ENCODE results near the gene TOPORS.
A peak's percentile ranks its signal among the peaks of the same experiment; 100 is the strongest.
"Not testable (repeated sequence)": the region's sequence is repeated elsewhere in the genome, so short reads cannot be mapped to it uniquely, and the experiment has no call there.

The TOPORS gene

DNA sequence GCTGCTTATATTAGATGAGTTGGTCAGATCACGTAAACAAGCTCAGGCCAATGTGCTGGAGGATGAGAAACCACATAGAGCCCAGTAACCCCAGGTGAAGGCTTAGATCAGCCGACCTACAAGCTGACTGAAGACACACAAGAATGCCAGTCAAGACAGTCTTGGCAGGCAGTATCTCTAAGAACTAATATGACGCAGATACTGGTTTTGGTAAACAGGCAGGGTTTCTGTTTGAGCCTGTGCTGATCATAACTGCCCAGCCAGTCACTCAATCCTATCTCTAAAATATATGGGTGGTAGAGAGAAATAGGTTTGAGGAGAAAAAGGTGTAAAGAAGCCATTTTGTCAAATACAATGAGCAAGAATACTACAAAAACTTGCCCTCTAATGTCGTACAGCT lies 18.6 kb downstream of the TOPORS start:
- Histone ChIP-seq H3K9me3 (ENCODE audit: control insufficient read depth, insufficient read depth, low read length) (no peaks in the 10 kb centered on the region), H3K36me3 (ENCODE audit: control insufficient read depth, insufficient read depth, low read length) (no peaks in the 10 kb centered on the region; the same call in 1 of the 2 replicates), H3K27ac (ENCODE audit: low read length) (no peak overlapping the region), H3K27me3 (ENCODE audit: control insufficient read depth, insufficient read depth, low read length) (no peaks in the 10 kb centered on the region), H3K4me3 (ENCODE audit: low read length) (no peak overlapping the region), H3K4me1 (ENCODE audit: control insufficient read depth, insufficient read depth, low read length) (no peaks in the 10 kb centered on the region)
- no peak for DNase-seq (ENCODE audit: low read depth, low spot score)
- WGBS (ENCODE audit: insufficient coverage, insufficient read length), result no CpG with 5 or more reads among the region's 4 CpGs

DNA sequence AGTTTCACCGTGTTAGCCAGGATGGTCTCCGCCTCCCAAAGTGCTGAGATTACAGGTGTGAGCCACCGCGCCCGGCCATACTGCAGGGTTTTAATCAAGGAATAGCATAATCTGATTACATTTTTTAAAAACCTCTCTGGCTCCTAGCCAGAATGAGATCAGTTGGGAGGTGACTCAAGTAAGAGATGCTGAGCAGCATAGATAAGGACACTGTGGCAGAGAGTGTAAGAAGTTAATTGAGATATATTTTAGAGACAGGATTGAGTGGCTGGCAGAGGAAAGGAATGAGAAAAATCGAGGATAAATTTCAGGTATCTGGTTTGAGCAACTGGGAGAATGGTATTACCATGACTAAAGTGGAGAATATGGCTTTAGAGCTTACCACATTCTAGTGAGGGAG lies 19.1 kb downstream of the TOPORS start:
- no peak for DNase-seq (ENCODE audit: low read depth, low spot score)
- H3K27ac ChIP-seq (ENCODE audit: low read length), result no peak overlapping the region
- no peaks in the 10 kb centered on the region for H3K4me1 ChIP-seq (ENCODE audit: control insufficient read depth, insufficient read depth, low read length)
- H3K9me3 ChIP-seq (ENCODE audit: control insufficient read depth, insufficient read depth, low read length), result no peaks in the 10 kb centered on the region
- H3K27me3 ChIP-seq (ENCODE audit: control insufficient read depth, insufficient read depth, low read length), result no peaks in the 10 kb centered on the region
- no peak overlapping the region for H3K4me3 ChIP-seq (ENCODE audit: low read length)
- H3K36me3 ChIP-seq (ENCODE audit: control insufficient read depth, insufficient read depth, low read length), result no peaks in the 10 kb centered on the region; the same call in 1 of the 2 replicates
- no CpG with 5 or more reads among the region's 6 CpGs for WGBS (ENCODE audit: insufficient coverage, insufficient read length)

DNA sequence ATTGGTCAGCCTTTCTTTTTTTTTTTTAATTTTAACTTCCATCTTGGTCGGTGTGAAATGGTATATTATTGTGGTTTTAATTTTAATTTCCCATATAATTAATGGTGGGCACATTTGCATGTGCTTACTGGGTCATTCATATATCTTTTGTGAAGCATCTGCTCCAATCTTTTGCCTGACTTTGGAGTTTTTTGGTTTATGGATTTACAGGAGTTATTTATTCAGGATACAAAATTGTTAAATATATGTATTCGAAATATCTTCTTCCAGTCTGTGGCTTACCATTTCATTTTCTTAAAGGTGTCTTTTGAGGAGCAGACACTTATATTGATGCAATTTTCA lies 25.7 kb downstream of the TOPORS start:
- no CpG with 5 or more reads among the region's 2 CpGs for WGBS (ENCODE audit: insufficient coverage, insufficient read length)
- DNase-seq (ENCODE audit: low read depth, low spot score), result no peak
- Histone ChIP-seq H3K36me3 (ENCODE audit: control insufficient read depth, insufficient read depth, low read length) (no peaks in the 10 kb centered on the region), H3K27ac (ENCODE audit: low read length) (no peak overlapping the region), H3K4me3 (ENCODE audit: low read length) (no peak overlapping the region; the same call in 1 of the 2 replicates), H3K9me3 (ENCODE audit: control insufficient read depth, insufficient read depth, low read length) (no peaks in the 10 kb centered on the region), H3K4me1 (ENCODE audit: control insufficient read depth, insufficient read depth, low read length) (no peaks in the 10 kb centered on the region), H3K27me3 (ENCODE audit: control insufficient read depth, insufficient read depth, low read length) (no peaks in the 10 kb centered on the region)

DNA sequence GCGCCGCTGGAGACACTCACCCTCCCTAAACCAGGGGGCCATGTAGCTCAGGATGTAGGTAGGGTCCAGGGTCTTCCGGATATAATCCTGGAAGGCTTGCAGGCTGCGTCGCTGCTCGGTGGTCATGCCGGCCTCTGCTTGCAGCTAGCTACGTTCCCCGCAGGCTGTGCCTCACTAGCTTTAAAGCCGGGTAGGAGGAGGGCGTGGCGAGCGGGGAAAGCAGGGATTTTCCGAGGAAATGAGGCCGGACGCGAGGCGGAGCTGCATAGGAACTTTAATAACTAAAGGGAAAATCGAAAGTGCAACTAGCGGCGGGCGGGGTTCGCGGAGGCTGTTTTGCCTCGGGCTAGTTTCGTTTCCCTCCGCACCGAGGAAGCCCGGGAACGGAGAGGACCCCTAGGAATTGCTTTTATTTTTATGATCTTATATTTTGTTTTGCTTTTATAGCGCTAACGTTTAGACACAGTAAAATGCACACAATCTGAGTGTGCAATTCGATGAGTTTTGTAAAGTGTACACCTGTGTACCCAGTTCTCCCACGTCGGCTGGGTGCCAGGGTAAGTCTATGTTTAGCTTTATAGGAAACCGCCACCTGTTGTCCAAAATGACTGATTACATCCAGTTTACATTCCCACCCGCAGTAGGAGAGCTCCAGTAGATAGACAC lies 26.2 kb downstream of the TOPORS start, which contains the start of gene RIGI:
Gene RIGI, minus strand, starts transcription at position 156 of the 666 bp plus-strand sequence. Its CDS starts 30 bp downstream, at position 126.
- H3K27ac ChIP-seq (ENCODE audit: low read length), result no peak within 1 kb of the TSS
- no CpG with 5 or more reads among the region's 37 CpGs for WGBS (ENCODE audit: insufficient coverage, insufficient read length)
- no peaks in the 10 kb centered on the region for H3K36me3 ChIP-seq (ENCODE audit: control insufficient read depth, insufficient read depth, low read length)
- no peaks in the 10 kb centered on the region for H3K27me3 ChIP-seq (ENCODE audit: control insufficient read depth, insufficient read depth, low read length)
- no peaks in the 10 kb centered on the region for H3K9me3 ChIP-seq (ENCODE audit: control insufficient read depth, insufficient read depth, low read length)
- no peaks in the 10 kb centered on the region for H3K4me1 ChIP-seq (ENCODE audit: control insufficient read depth, insufficient read depth, low read length)
- H3K4me3 ChIP-seq (ENCODE audit: low read length), result peak within 1 kb of the TSS; percentile 43; the same call in 1 of the 2 replicates
- DNase-seq (ENCODE audit: low read depth, low spot score), result peak; percentile 45

DNA sequence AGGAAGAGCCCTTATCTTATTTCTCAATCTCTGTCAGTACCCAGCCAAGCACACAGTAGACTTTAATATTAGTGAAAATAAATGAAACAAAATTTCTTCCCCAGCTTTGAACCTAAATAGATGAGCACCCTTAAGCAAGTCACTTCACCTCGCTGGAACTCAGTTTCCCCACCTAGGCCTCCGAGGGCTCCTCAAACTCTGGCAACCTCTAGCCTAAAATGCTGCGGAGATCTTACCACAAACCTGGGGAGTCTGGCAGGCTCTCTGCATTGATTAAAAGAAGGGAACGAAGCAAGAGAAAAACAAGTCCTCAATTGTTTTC lies 26.7 kb downstream of the TOPORS start:
- Histone ChIP-seq H3K27me3 (ENCODE audit: control insufficient read depth, insufficient read depth, low read length) (no peaks in the 10 kb centered on the region), H3K4me3 (ENCODE audit: low read length) (peak overlapping the region; percentile 43; the same call in 1 of the 2 replicates), H3K27ac (ENCODE audit: low read length) (no peak overlapping the region), H3K36me3 (ENCODE audit: control insufficient read depth, insufficient read depth, low read length) (no peaks in the 10 kb centered on the region), H3K4me1 (ENCODE audit: control insufficient read depth, insufficient read depth, low read length) (no peaks in the 10 kb centered on the region), H3K9me3 (ENCODE audit: control insufficient read depth, insufficient read depth, low read length) (no peaks in the 10 kb centered on the region)
- no peak for DNase-seq (ENCODE audit: low read depth, low spot score)
- no CpG with 5 or more reads among the region's 4 CpGs for WGBS (ENCODE audit: insufficient coverage, insufficient read length)

DNA sequence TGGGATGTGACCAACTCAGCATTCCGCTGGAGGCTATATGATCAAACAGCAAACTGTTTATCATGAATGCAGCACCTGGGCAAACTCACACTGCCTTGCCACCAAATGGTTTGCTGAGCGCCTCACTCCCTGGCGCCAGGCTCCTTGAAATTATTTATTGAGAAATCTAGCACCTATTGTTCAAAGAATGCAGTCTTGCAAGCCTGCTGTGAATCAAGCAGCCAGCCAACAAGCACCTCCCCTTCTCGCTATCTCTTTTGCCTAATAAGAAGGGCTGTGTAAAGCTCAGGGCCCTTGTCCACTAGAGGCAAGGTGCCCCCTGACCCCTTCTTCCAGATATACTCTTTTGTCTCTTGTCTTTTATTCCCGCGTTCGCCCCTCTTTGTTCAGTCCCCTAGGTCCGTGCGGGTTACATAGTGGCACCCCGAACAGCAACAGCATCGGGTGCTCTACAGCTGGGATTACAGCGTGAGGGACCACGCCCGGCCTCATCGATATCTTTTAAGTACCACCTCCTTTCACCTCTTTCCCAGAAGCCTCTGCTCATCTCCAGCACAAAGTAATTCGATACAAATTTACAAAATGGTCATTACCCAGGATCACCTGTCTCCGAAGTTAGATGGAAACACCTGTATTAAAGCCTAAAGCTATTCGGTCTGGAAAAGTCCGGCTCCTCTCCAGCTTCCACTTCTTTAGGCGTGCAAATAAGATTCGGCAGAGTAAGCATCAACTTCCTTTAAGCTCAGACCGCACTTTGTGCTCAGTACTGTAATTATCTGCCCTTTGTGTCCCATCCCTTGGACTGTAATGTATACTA lies 27.3 kb downstream of the TOPORS start:
- H3K9me3 ChIP-seq (ENCODE audit: control insufficient read depth, insufficient read depth, low read length), result no peaks in the 10 kb centered on the region
- WGBS (ENCODE audit: insufficient coverage, insufficient read length), result no CpG with 5 or more reads among the region's 22 CpGs
- H3K27me3 ChIP-seq (ENCODE audit: control insufficient read depth, insufficient read depth, low read length), result no peaks in the 10 kb centered on the region
- H3K36me3 ChIP-seq (ENCODE audit: control insufficient read depth, insufficient read depth, low read length), result no peaks in the 10 kb centered on the region
- no peak for DNase-seq (ENCODE audit: low read depth, low spot score)
- H3K27ac ChIP-seq (ENCODE audit: low read length), result no peak overlapping the region
- no peak overlapping the region for H3K4me3 ChIP-seq (ENCODE audit: low read length)
- H3K4me1 ChIP-seq (ENCODE audit: control insufficient read depth, insufficient read depth, low read length), result no peaks in the 10 kb centered on the region

DNA sequence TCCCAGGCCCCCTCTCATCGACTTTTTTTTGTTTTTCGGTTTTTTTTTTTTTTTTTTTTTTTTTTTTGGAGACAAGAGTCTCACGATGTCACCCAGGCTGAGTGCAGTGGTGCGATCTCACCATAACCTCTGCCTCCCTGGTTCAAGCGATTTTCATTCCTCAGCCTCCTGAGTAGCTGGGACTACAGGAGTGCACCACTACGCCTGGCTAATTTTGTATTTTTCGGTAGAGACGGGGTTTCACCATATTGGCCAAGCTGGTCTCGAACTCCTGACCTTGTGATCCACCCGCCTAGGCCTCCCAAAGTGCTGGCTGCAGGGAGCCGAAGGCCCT lies 27.9 kb downstream of the TOPORS start:
- H3K27ac ChIP-seq (ENCODE audit: low read length); H3K4me3 ChIP-seq (ENCODE audit: low read length): not testable (repeated sequence)

DNA sequence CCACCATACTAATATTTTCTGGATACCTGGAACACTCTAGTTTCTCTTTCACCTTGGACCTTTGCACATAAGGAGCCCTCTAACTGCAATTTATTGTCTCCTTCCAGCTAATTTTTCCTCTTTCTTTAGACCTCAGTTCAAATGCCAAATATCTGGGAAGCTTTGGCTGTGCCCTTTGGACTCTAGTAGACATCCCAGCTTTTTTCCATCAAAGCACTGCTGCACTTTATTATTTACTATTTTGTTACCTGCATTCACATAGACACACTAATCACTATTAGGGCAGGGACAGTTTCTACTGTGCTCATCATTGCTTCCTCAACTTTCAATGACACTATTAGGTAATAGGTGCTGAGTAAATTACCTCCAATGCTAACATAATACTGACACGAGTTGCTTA lies 28.5 kb downstream of the TOPORS start:
- Histone ChIP-seq H3K36me3 (ENCODE audit: control insufficient read depth, insufficient read depth, low read length) (no peaks in the 10 kb centered on the region), H3K27me3 (ENCODE audit: control insufficient read depth, insufficient read depth, low read length) (no peaks in the 10 kb centered on the region), H3K4me1 (ENCODE audit: control insufficient read depth, insufficient read depth, low read length) (no peaks in the 10 kb centered on the region), H3K9me3 (ENCODE audit: control insufficient read depth, insufficient read depth, low read length) (no peaks in the 10 kb centered on the region; the same call in 1 of the 2 replicates), H3K27ac (ENCODE audit: low read length) (no peak overlapping the region), H3K4me3 (ENCODE audit: low read length) (no peak overlapping the region)
- no CpG with 5 or more reads among the region's 1 CpG for WGBS (ENCODE audit: insufficient coverage, insufficient read length)
- DNase-seq (ENCODE audit: low read depth, low spot score), result no peak

More for the DNA sequence above, 27.9 kb downstream of the TOPORS start:
- not testable (repeated sequence) for H3K4me1 ChIP-seq (ENCODE audit: control insufficient read depth, insufficient read depth, low read length); H3K9me3 ChIP-seq (ENCODE audit: control insufficient read depth, insufficient read depth, low read length); H3K27me3 ChIP-seq (ENCODE audit: control insufficient read depth, insufficient read depth, low read length); DNase-seq (ENCODE audit: low read depth, low spot score); H3K36me3 ChIP-seq (ENCODE audit: control insufficient read depth, insufficient read depth, low read length)
- no CpG with 5 or more reads among the region's 11 CpGs for WGBS (ENCODE audit: insufficient coverage, insufficient read length)

DNA sequence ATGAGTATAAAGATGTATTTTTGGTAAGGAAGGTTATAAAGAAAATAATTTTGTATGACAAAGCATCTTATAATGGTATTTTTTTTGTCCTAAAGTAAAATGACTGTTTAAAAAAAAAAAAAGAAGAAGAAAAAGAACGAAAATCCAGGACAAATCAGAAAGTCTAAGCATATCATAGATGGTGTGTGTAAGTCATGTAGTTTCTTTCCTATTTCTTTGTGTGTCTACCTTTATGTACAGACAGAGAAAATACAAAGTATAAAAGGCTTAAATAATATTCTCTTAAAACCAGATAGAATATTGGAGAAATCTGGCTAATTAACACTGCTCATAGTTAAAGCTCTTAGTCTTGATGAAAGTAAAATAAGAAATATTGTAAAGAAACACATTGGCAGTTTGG lies 34.1 kb downstream of the TOPORS start:
- 0 out of 2 replicates have a peak, but pooled peaks cover 1% of the 10 kb centered on the region for H3K27me3 ChIP-seq (ENCODE audit: control insufficient read depth, insufficient read depth, low read length)
- no peaks in the 10 kb centered on the region for H3K4me1 ChIP-seq (ENCODE audit: control insufficient read depth, insufficient read depth, low read length)
- WGBS (ENCODE audit: insufficient coverage, insufficient read length), result no CpG with 5 or more reads among the region's 1 CpG
- DNase-seq (ENCODE audit: low read depth, low spot score), result no peak
- H3K27ac ChIP-seq (ENCODE audit: low read length), result no peak overlapping the region
- peaks cover 1% of the 10 kb centered on the region; the same call in 1 of the 2 replicates for H3K9me3 ChIP-seq (ENCODE audit: control insufficient read depth, insufficient read depth, low read length)
- H3K36me3 ChIP-seq (ENCODE audit: control insufficient read depth, insufficient read depth, low read length), result no peaks in the 10 kb centered on the region
- no peak overlapping the region for H3K4me3 ChIP-seq (ENCODE audit: low read length)

DNA sequence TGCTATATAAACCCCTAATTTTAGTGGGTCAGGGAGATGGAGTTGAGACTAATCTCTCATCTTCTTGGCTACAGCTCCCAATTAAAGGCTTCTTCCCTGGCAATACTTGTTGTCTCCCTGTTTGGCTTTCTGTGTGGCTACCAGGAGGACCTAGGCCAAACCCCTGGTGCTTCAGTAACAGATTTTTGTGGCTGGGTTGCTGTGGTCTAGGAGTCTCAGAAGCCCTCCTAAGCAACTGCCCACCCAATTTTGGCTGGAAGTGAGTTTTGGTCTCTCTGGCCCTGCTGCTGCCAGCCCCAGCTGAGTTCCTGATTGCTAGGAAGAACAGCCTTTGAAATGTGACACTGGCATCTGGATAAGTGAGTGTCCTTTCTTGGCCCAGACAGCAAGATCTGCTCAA lies 36.1 kb downstream of the TOPORS start:
- Histone ChIP-seq H3K27ac (ENCODE audit: low read length) (no peak overlapping the region), H3K27me3 (ENCODE audit: control insufficient read depth, insufficient read depth, low read length) (0 out of 2 replicates have a peak, but pooled peaks cover 1% of the 10 kb centered on the region), H3K4me1 (ENCODE audit: control insufficient read depth, insufficient read depth, low read length) (no peaks in the 10 kb centered on the region), H3K9me3 (ENCODE audit: control insufficient read depth, insufficient read depth, low read length) (peaks cover 1% of the 10 kb centered on the region; the same call in 1 of the 2 replicates), H3K36me3 (ENCODE audit: control insufficient read depth, insufficient read depth, low read length) (no peaks in the 10 kb centered on the region), H3K4me3 (ENCODE audit: low read length) (no peak overlapping the region)
- no peak for DNase-seq (ENCODE audit: low read depth, low spot score)

Measured in iPS DF 6.9 (cell line).